Mucosa of descending colon (tissue), 3 donors: ENCODE data around the gene KLF16. TPM values are rescaled to one million over a fixed set of nuclear protein-coding genes. Genes with fewer than 3 reads are reported as not detected.

Experiments
- ATAC-seq: fragments of 200-7000 bp; cut with Tn5 transposase; one replicate; pipeline ENCODE4 v1.9.1; 2020; ENCODE audit warnings: mild to moderate bottlenecking, moderate library complexity
- DNase-seq, 3 donors: peaks; one replicate each; pipeline ENCODE4 v3.0.0-alpha.2; 2020
- H3K36me3 ChIP-seq: fragments of 200-600 bp; one replicate; pipeline ENCODE4 v1.8.0; 2021; ENCODE audit warnings: low read depth, mild to moderate bottlenecking
- H3K4me1 ChIP-seq: fragments of 200-600 bp; one replicate; pipeline ENCODE4 v1.8.0; 2021; ENCODE audit warnings: low read depth, mild to moderate bottlenecking
- H3K4me3 ChIP-seq: fragments of 200-600 bp; one replicate; pipeline ENCODE4 v1.8.0; 2021; ENCODE audit warnings: mild to moderate bottlenecking
- H3K9me3 ChIP-seq: fragments of 200-600 bp; one replicate; pipeline ENCODE4 v1.8.0; 2021; ENCODE audit warnings: mild to moderate bottlenecking
- CTCF ChIP-seq: fragments of 200-600 bp; IDR thresholded peaks from one replicate; pipeline ENCODE4 v1.8.0; 2022; ENCODE audit warnings: antibody characterized with exemption, mild to moderate bottlenecking
- intact Hi-C, 2 donors: fragments of 100-400 bp; cut with DNase I in 1 of 2; cut with micrococcal nuclease in 1 of 2; formaldehyde crosslinking; loops; one replicate each; pipeline versions ENCODE4 v1.11.0 to v1.11.1; 2022; cut with DNase I, micrococcal nuclease
- total RNA-seq, 3 donors: library from RNA; stranded (reverse); fragmentation: NEBNext Ultra II Directional in 2 of 3; extraction: Animal tissue kit (Norgen Biotek cat#: 25700) in 2 of 3; gene quantifications; one replicate each; pipeline versions ENCODE4 v1.2.1 to v1.2.4, GENCODE V29; 2021 to 2023
- donor health status: DM: no; HTN: no; CAD: no; lungs with moderate emphysema.
- donor health status: DM: no; HTN: no; CAD: no.
- donor health status: DM: no; HTN: yes; CAD: no.

The KLF16 gene
- total RNA-seq, 3 donors from 2014 or later: 22.6 to 26.5 (median 25.6) TPM

GRCh38 chr19:1812426-1813191 is 50.8 kb downstream of the KLF16 start:
- peak; percentile 91 for ATAC-seq
- TF ChIP-seq CTCF: peak; percentile 13
- peak; percentile 97 to 98 (median 97) for DNase-seq
- Histone ChIP-seq H3K9me3 (no peaks in the 10 kb centered on the region), H3K4me3 (no peak overlapping the region), H3K36me3 (no peaks in the 10 kb centered on the region), H3K4me1 (peaks cover 16% of the 10 kb centered on the region)
- intact Hi-C loops: no loop called here

- no peak for TF ChIP-seq CTCF
- Histone ChIP-seq H3K4me1 (peaks cover 16% of the 10 kb centered on the region), H3K4me3 (no peak within 1 kb of the TSS), H3K36me3 (no peaks in the 10 kb centered on the region), H3K9me3 (no peaks in the 10 kb centered on the region)
- peak in 1 of 3 donors; percentile 91 for DNase-seq
- intact Hi-C loops: no loop called here
- ATAC-seq: no peak
These were observed 51.4 kb downstream of the KLF16 start, which contains the start of gene ATP8B3 for GRCh38 chr19:1811942-1812425. Gene ATP8B3, minus strand, starts transcription at chr19:1812276. Its CDS starts 540 bp downstream, at chr19:1811736.

GRCh38 chr19:1811472-1811894 is 51.9 kb downstream of the KLF16 start:
- DNase-seq (peak; percentile 60 to 85 (median 74)), ATAC-seq (peak; percentile 37)
- no peak overlapping the region for H3K4me3 ChIP-seq
- peaks cover 16% of the 10 kb centered on the region for H3K4me1 ChIP-seq
- H3K9me3 ChIP-seq: no peaks in the 10 kb centered on the region
- no peak for TF ChIP-seq CTCF
- intact Hi-C loops: no loop called here
- no peaks in the 10 kb centered on the region for H3K36me3 ChIP-seq

- ATAC-seq: no peak
- intact Hi-C loops: no loop called here
- peak in 1 of 3 donors; percentile 34 for DNase-seq
These were observed 52.8 kb downstream of the KLF16 start for GRCh38 chr19:1810439-1811160.

GRCh38 chr19:1809678-1810077 is 53.7 kb downstream of the KLF16 start:
- Histone ChIP-seq H3K36me3 (no peaks in the 10 kb centered on the region), H3K4me3 (no peak overlapping the region), H3K9me3 (no peaks in the 10 kb centered on the region), H3K4me1 (peaks cover 16% of the 10 kb centered on the region)
- peak in 2 of 3 donors; percentile 33 to 49 for DNase-seq
- no peak for TF ChIP-seq CTCF
- no peak for ATAC-seq
- intact Hi-C loops: no loop called here

More at GRCh38 chr19:1810439-1811160, 52.8 kb downstream of the KLF16 start:
- no peaks in the 10 kb centered on the region for H3K36me3 ChIP-seq
- no peaks in the 10 kb centered on the region for H3K9me3 ChIP-seq
- TF ChIP-seq CTCF: no peak
- no peak overlapping the region for H3K4me3 ChIP-seq
- H3K4me1 ChIP-seq: peaks cover 16% of the 10 kb centered on the region
